Transverse colon (tissue), 4 donors: ENCODE results near the gene CCL13. TPM values are rescaled to one million over a fixed set of nuclear protein-coding genes. Genes with fewer than 3 reads are reported as not detected.

Experiments
- DNase-seq: peaks from one replicate; pipeline ENCODE4 v3.0.0-alpha.2; 2019
- H3K27ac ChIP-seq, 4 donors: fragments of 200-600 bp; sonication (generic); 2 replicates each; pipeline ENCODE4 v1.5.1; 2016 to 2018; ENCODE audit warnings: inconsistent platforms in 4 of 4
- H3K27me3 ChIP-seq: fragments of 200-600 bp; sonication (generic); 2 replicates; pipeline ENCODE4 v1.5.1; 2017; ENCODE audit warnings: inconsistent platforms
- H3K36me3 ChIP-seq, 4 donors: fragments of 200-600 bp; sonication (generic); 2 replicates each; pipeline ENCODE4 v1.5.1; 2017 to 2019; ENCODE audit warnings: inconsistent platforms in 4 of 4
- H3K4me1 ChIP-seq, 4 donors: fragments of 200-600 bp; sonication (generic); 2 replicates each; pipeline ENCODE4 v1.5.1; 2017 to 2020; ENCODE audit warnings: inconsistent platforms in 4 of 4
- H3K4me3 ChIP-seq, 4 donors: fragments of 200-600 bp; sonication (generic); 1 replicate in 1 of 4; 2 replicates in 3 of 4; pipeline versions ENCODE4 v1.5.1 to v1.6.1; 2017 to 2019; ENCODE audit warnings: inconsistent platforms in 4 of 4
- H3K9me3 ChIP-seq, 2 donors: fragments of 200-600 bp; sonication (generic); 2 replicates each; pipeline ENCODE4 v1.5.1; 2017 to 2019; ENCODE audit warnings: inconsistent platforms in 2 of 2
- EP300 ChIP-seq: sonication (generic); formaldehyde crosslinking; IDR thresholded peaks from one replicate; pipeline ENCODE4 v1.6.1; 2017; ENCODE audit warnings: antibody characterized with exemption, low read depth
- POLR2A ChIP-seq: fragments of 450-650 bp; IDR thresholded peaks from one replicate; pipeline ENCODE4 v1.6.1; 2016; ENCODE audit warnings: antibody characterized with exemption, mild to moderate bottlenecking, moderate library complexity
- POLR2AphosphoS5 ChIP-seq, 3 donors: sonication (generic); formaldehyde crosslinking; IDR thresholded peaks; one replicate each; pipeline ENCODE4 v1.6.1; 2016; ENCODE audit warnings: antibody characterized with exemption in 3 of 3
- WGBS, 2 donors: methylation state at CpG; one replicate each; pipeline ENCODE4 v1.1.5; 2018; ENCODE audit warnings: low coverage in 1 of 2; 5-methylcytosine and 5-hydroxymethylcytosine counted together
- in situ Hi-C, 4 donors: fragments of 200-750 bp; cut with MboI; loops; one replicate each; pipeline versions ENCODE4 v1.15.0 to v1.15.1; 2017; ENCODE audit warnings: low sequenced_read_pairs in 3 of 4, low pct_ligation_motif_present in 1 of 4, low pct_unique_long_range_greater_than_20kb in 1 of 4
- intact Hi-C: fragments of 100-400 bp; cut with DNase I; formaldehyde crosslinking; loops from one replicate; pipeline ENCODE4 v1.15.1; 2023; ENCODE audit warnings: low total_unique reads
- total RNA-seq, 4 donors: library from RNA; depleted of rRNA; stranded (reverse); fragments of >200 nt; gene quantifications; one replicate each; pipeline ENCODE4 v1.1.0, GENCODE V29; 2016
- TF ChIP-seq, protein P1 (sequence below), 5 experiments: fragments of 200-600 bp in 3 of 5; fragments of 450-650 bp in 2 of 5; sonication (generic) in 3 of 5; IDR thresholded peaks; 1 replicate in 2 of 5; 2 replicates in 3 of 5; pipeline ENCODE4 v1.5.1; 2016 to 2017; ENCODE audit warnings: antibody characterized with exemption in 5 of 5, inconsistent platforms in 3 of 5, mild to moderate bottlenecking in 2 of 5, moderate library complexity in 1 of 5

The CCL13 gene
- total RNA-seq, 4 donors from 2014 or later = 5.4 to 10.5 (median 8.2) TPM; not detected in 1

DNA sequence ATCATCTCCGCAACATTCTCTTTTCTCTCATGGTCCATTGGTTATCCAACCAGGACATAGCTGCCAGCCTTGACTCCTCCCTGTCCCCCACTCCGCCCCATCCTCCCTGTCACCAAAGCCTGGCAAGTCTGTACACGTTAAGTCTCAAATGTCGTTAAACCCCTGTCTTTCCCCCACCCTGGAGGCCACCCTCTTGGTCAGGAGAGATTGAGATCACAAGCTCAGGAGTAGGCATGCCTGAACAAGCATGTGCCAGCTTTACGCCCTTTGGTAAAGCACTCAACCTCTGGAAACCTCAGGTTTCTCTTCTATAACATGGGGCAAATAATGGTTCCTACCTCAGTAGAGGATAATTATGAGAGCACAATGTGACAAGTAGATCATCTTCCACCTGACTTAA, 44.9 kb downstream of the CCL13 start:
- H3K9me3 ChIP-seq = no peaks in the 10 kb centered on the region
- TF ChIP-seq POLR2AphosphoS5 (IDR thresholded peaks at IDR 0.05) (no peak), EP300 (no peak), POLR2A (no peak)
- TF ChIP-seq, protein P1, sequence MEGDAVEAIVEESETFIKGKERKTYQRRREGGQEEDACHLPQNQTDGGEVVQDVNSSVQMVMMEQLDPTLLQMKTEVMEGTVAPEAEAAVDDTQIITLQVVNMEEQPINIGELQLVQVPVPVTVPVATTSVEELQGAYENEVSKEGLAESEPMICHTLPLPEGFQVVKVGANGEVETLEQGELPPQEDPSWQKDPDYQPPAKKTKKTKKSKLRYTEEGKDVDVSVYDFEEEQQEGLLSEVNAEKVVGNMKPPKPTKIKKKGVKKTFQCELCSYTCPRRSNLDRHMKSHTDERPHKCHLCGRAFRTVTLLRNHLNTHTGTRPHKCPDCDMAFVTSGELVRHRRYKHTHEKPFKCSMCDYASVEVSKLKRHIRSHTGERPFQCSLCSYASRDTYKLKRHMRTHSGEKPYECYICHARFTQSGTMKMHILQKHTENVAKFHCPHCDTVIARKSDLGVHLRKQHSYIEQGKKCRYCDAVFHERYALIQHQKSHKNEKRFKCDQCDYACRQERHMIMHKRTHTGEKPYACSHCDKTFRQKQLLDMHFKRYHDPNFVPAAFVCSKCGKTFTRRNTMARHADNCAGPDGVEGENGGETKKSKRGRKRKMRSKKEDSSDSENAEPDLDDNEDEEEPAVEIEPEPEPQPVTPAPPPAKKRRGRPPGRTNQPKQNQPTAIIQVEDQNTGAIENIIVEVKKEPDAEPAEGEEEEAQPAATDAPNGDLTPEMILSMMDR (IDR thresholded peaks at IDR 0.05) = no peak
- WGBS, 2 donors = 92 to 100% methylated on average over 1 to 5 of the region's 5 CpGs
- no peak for DNase-seq
- H3K27ac ChIP-seq = no peak overlapping the region
- H3K36me3 ChIP-seq = no peaks in the 10 kb centered on the region
- H3K4me3 ChIP-seq = no peak overlapping the region
- in situ Hi-C loops (loop anchor here in 3 of 4 donors (25.0 kb wide), 3 partner anchors 236 to 1136 kb away; partner anchors contain the start of genes NLE1 (in 1 of the 3), SLFN12L (in 1 of the 3) and UNC45B (in 1 of the 3)), intact Hi-C loops (no loop called here)
- H3K27me3 ChIP-seq = no peaks in the 10 kb centered on the region
- H3K4me1 ChIP-seq = no peaks in the 10 kb centered on the region

- no peak for TF ChIP-seq POLR2AphosphoS5 (IDR thresholded peaks at IDR 0.05)
- TF ChIP-seq, protein P1 (IDR thresholded peaks at IDR 0.05) = no peak
- no peak for TF ChIP-seq POLR2A
- no peak for TF ChIP-seq EP300
Measured at GRCh38 chr17:34403006-34403405, 46.7 kb downstream of the CCL13 start.

DNA sequence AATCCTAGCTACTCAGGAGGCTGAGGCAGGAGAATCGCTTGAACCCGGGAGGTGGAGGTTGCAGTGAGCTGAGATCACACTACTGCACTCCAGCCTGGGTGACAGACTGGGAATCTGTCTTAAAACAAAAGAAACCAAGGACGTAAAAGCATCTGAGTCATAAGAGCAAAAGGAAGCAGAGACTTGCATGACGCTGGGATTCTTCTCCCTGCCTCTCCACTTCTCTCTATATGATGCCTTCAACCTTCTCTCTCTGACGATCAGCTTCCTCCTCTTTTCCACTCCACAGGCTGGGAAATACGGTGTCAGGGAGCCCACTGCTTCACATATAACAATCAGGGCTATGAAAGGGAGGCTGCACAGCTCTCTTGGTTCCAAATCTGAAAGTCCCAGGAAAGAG, 49.9 kb downstream of the CCL13 start:
- WGBS, 2 donors = 77% methylated on average over 6 of the region's 6 CpGs; no CpG with 5 or more reads in 1 of the 2 donors

More at GRCh38 chr17:34403006-34403405, 46.7 kb downstream of the CCL13 start:
- no peak overlapping the region for H3K27ac ChIP-seq
- in situ Hi-C loops = loop anchor here in 3 of 4 donors (25.0 kb wide), 3 partner anchors 234 to 1134 kb away; partner anchors contain the start of genes NLE1 (in 1 of the 3), SLFN12L (in 1 of the 3) and UNC45B (in 1 of the 3)
- H3K9me3 ChIP-seq = no peaks in the 10 kb centered on the region
- peaks cover 6% of the 10 kb centered on the region for H3K27me3 ChIP-seq
- intact Hi-C loops = no loop called here
- no peaks in the 10 kb centered on the region for H3K4me1 ChIP-seq
- WGBS, 2 donors = 73 to 95% methylated on average over 2 to 4 of the region's 4 CpGs
- no peaks in the 10 kb centered on the region for H3K36me3 ChIP-seq
- H3K4me3 ChIP-seq = no peak overlapping the region
- DNase-seq = no peak

More for the DNA sequence above, 49.9 kb downstream of the CCL13 start:
- Histone ChIP-seq H3K27ac (no peak overlapping the region), H3K36me3 (no peaks in the 10 kb centered on the region), H3K9me3 (no peaks in the 10 kb centered on the region), H3K27me3 (peaks cover 23% of the 10 kb centered on the region), H3K4me1 (no peaks in the 10 kb centered on the region), H3K4me3 (no peak overlapping the region)
- TF ChIP-seq EP300 (no peak), POLR2AphosphoS5 (IDR thresholded peaks at IDR 0.05) (no peak), POLR2A (no peak)
- TF ChIP-seq, protein P1 (IDR thresholded peaks at IDR 0.05) = no peak
- intact Hi-C loops = no loop called here
- in situ Hi-C loops = loop anchor here in 3 of 4 donors (25.0 kb wide), 3 partner anchors 231 to 1131 kb away; partner anchors contain the start of genes NLE1 (in 1 of the 3), SLFN12L (in 1 of the 3) and UNC45B (in 1 of the 3)
- DNase-seq = no peak

Other genes with a start within 250 kb of the CCL13 start
- 100 to 1,000 TPM in 2 of 4 donors, 10 to 100 TPM in 1, 1 to 10 TPM in 1; 9.1 to 147 (median 77.6) TPM for gene CCL2, start 101.2 kb upstream of the CCL13 start, total RNA-seq
- not detected for gene CCL7, start 86.3 kb upstream of the CCL13 start, total RNA-seq
- gene CCL11, start 70.7 kb upstream of the CCL13 start, total RNA-seq = 10 to 100 TPM in 1 of 4 donors, 1 to 10 TPM in 3; 3.0 to 10.5 (median 5.8) TPM
- gene CCL8, start 37.0 kb upstream of the CCL13 start, total RNA-seq = 10 to 100 TPM in 1 of 4 donors, 1 to 10 TPM in 1, not detected in 2; 1.2 to 10.9 TPM
- not detected for gene CCL1, start 6.8 kb downstream of the CCL13 start, total RNA-seq
- gene TMEM132E, start 223.1 kb downstream of the CCL13 start, total RNA-seq = not detected